GM12878 (cell line): ENCODE data around the gene PRKCI. TPM values are rescaled to one million over a fixed set of nuclear protein-coding genes. Genes with fewer than 3 reads are reported as not detected.

Experiments used
- ATAC-seq: fragments of 200-7000 bp; cut with Tn5 transposase; 3 replicates; pipeline ENCODE4 v1.9.1; 2020; ENCODE audit warnings: mild to moderate bottlenecking, moderate library complexity
- BruUV-seq: library from RNA; stranded (reverse); fragments of 400-500 nt; replicated peaks from 2 replicates; lab custom pipeline; 2021; lab: Mats Ljungman, UMichigan
- CTCF ChIA-PET: fragments of 300-600 bp; sonication (Branson Sonifier 250); formaldehyde crosslinking; extraction: SDS; loops from one replicate; lab custom pipeline; 2021; ENCODE audit warnings: inconsistent platforms; lab: Yijun Ruan, JAX
- POLR2A ChIA-PET: fragments of 350-600 bp; formaldehyde crosslinking; extraction: SDS; loops from one replicate; lab custom pipeline; 2021; ENCODE audit warnings: inconsistent platforms; lab: Charles Lee
- RAD21 ChIA-PET: fragments of 300-600 bp; sonication (Branson Sonifier 250); formaldehyde crosslinking; loops from one replicate; lab custom pipeline; 2023; ENCODE audit warnings: antibody characterized with exemption; ENCODE audit not compliant: unreplicated experiment; lab: Charles Lee
- SMC1A ChIA-PET: fragments of 300-600 bp; sonication (Branson Sonifier 250); formaldehyde crosslinking; loops from one replicate; lab custom pipeline; 2023; ENCODE audit not compliant: unreplicated experiment, uncharacterized antibody; lab: Charles Lee
- DNase-seq: peaks from one replicate; pipeline ENCODE4 v3.0.0-alpha.2; 2011; ENCODE audit warnings: low read depth, low spot score
- FAIRE-seq: peaks from 3 replicates; lab custom pipeline; 2011; peaks lifted over from hg19 to GRCh38; lab: Jason Lieb, UNC
- H2AFZ ChIP-seq: 2 replicates; pipeline ENCODE4 v1.6.0; 2011; ENCODE audit warnings: low read depth, low read length, control low read depth; ENCODE audit not compliant: control insufficient read depth
- H3K27ac ChIP-seq: 2 replicates; pipeline ENCODE4 v1.5.1; 2011; ENCODE audit warnings: control low read depth; ENCODE audit not compliant: control insufficient read depth, insufficient read depth
- H3K27me3 ChIP-seq, 2 experiments: replicated peaks in 1 of 2; 2 replicates each; pipeline versions ENCODE4 v1.6.0 to v1.6.1; 2011; ENCODE audit warnings: low read length in 1 of 2; ENCODE audit not compliant: control insufficient read depth in 2 of 2, insufficient read depth in 2 of 2
- H3K36me3 ChIP-seq, 2 experiments: 2 replicates each; pipeline ENCODE4 v1.5.1; 2011; ENCODE audit warnings: low read length in 1 of 2; ENCODE audit not compliant: control insufficient read depth in 2 of 2, insufficient read depth in 2 of 2
- H3K4me1 ChIP-seq: 2 replicates; pipeline ENCODE4 v1.6.1; 2011; ENCODE audit warnings: mild to moderate bottlenecking, low read length, moderate library complexity, mixed read lengths; ENCODE audit not compliant: control insufficient read depth, insufficient read depth
- H3K4me2 ChIP-seq: 2 replicates; pipeline ENCODE4 v1.6.0; 2011; ENCODE audit warnings: control low read depth; ENCODE audit not compliant: control insufficient read depth, insufficient read depth
- H3K4me3 ChIP-seq: fragments of 200-600 bp; sonication (generic); 2 replicates; pipeline ENCODE4 v1.5.1; 2016
- H3K79me2 ChIP-seq: 2 replicates; pipeline ENCODE4 v1.6.0; 2011; ENCODE audit warnings: low read length; ENCODE audit not compliant: control insufficient read depth, insufficient read depth
- H3K9ac ChIP-seq: 2 replicates; pipeline ENCODE4 v1.8.0; 2011; ENCODE audit warnings: low read length, control low read depth, mixed read lengths; ENCODE audit not compliant: control insufficient read depth, insufficient read depth
- H3K9me3 ChIP-seq: replicated peaks from 3 replicates; pipeline ENCODE4 v1.5.1; 2011; ENCODE audit warnings: mild to moderate bottlenecking, low read length; ENCODE audit not compliant: control insufficient read depth, insufficient read depth
- H4K20me1 ChIP-seq: 2 replicates; pipeline ENCODE4 v1.6.0; 2011; ENCODE audit not compliant: control insufficient read depth, insufficient read depth
- CEBPB ChIP-seq, 2 experiments: fragments of 150-350 bp in 1 of 2; IDR thresholded peaks; 2 replicates each; pipeline ENCODE4 v1.6.1; 2012 to 2014; ENCODE audit warnings: low read depth in 2 of 2, low read length in 2 of 2, borderline replicate concordance in 1 of 2, inconsistent platforms in 1 of 2
- CREM ChIP-seq: IDR thresholded peaks from 2 replicates; pipeline ENCODE4 v1.6.1; 2014; ENCODE audit warnings: antibody characterized with exemption, low read depth
- EED ChIP-seq: sonication (generic); IDR thresholded peaks from 2 replicates; pipeline ENCODE4 v1.6.1; 2016; ENCODE audit warnings: antibody characterized with exemption, low read depth
- IRF4 ChIP-seq: IDR thresholded peaks from 2 replicates; pipeline ENCODE4 v1.6.1; 2011; ENCODE audit warnings: low read depth, low read length
- JUNB ChIP-seq: IDR thresholded peaks from 2 replicates; pipeline ENCODE4 v1.6.1; 2016; ENCODE audit warnings: antibody characterized with exemption, mild to moderate bottlenecking
- JUND ChIP-seq: IDR thresholded peaks from 2 replicates; pipeline ENCODE4 v1.6.1; 2012; ENCODE audit warnings: low read depth, mild to moderate bottlenecking, low read length, improper control_type of control experiment, moderate library complexity
- LARP7 ChIP-seq: fragments of 450-650 bp; IDR thresholded peaks from 2 replicates; pipeline ENCODE4 v1.6.1; 2017; ENCODE audit warnings: mild to moderate bottlenecking
- MLLT1 ChIP-seq: fragments of 450-650 bp; IDR thresholded peaks from 2 replicates; pipeline ENCODE4 v1.6.1; 2016; ENCODE audit warnings: mild to moderate bottlenecking
- NBN ChIP-seq: fragments of 450-650 bp; IDR thresholded peaks from 2 replicates; pipeline ENCODE4 v1.6.1; 2016
- NFIC ChIP-seq: IDR thresholded peaks from 2 replicates; pipeline ENCODE4 v1.6.1; 2012; ENCODE audit warnings: low read depth, mild to moderate bottlenecking, inconsistent platforms, low read length, moderate library complexity
- NR2F1 ChIP-seq: fragments of 450-650 bp; conservative IDR thresholded peaks from 2 replicates; pipeline ENCODE4 v1.6.1; 2017; ENCODE audit warnings: mild to moderate bottlenecking
- PML ChIP-seq: IDR thresholded peaks from 2 replicates; pipeline ENCODE4 v1.6.1; 2012; ENCODE audit warnings: low read length, inconsistent platforms
- RAD51 ChIP-seq: fragments of 450-650 bp; IDR thresholded peaks from 2 replicates; pipeline ENCODE4 v1.6.1; 2016; ENCODE audit warnings: moderate library complexity, mild to moderate bottlenecking, inconsistent platforms
- RUNX3 ChIP-seq: IDR thresholded peaks from 2 replicates; pipeline ENCODE4 v1.6.1; 2012; ENCODE audit warnings: low read length, inconsistent platforms
- USF1 ChIP-seq: IDR thresholded peaks from 2 replicates; pipeline ENCODE4 v1.6.1; 2011; ENCODE audit warnings: borderline replicate concordance, low read depth, mild to moderate bottlenecking, moderate library complexity, mixed read lengths, low read length; ENCODE audit not compliant: insufficient read depth; ENCODE audit errors: extremely low read length
- YBX1 ChIP-seq: fragments of 450-650 bp; IDR thresholded peaks from 2 replicates; pipeline ENCODE4 v1.6.1; 2016; ENCODE audit warnings: antibody characterized with exemption
- ZNF384 ChIP-seq: IDR thresholded peaks from 2 replicates; pipeline ENCODE4 v1.6.1; 2012; ENCODE audit warnings: low read depth, mild to moderate bottlenecking, low read length, improper control_type of control experiment, borderline replicate concordance
- WGBS: methylation state at CpG from one replicate; pipeline ENCODE4 v1.1.6; 2016; ENCODE audit warnings: low lambda C conversion rate; ENCODE audit not compliant: insufficient replicate concordance, insufficient coverage; ENCODE audit errors: missing lambda C conversion rate; 5-methylcytosine and 5-hydroxymethylcytosine counted together
- in situ Hi-C: fragments of 300-500 bp; cut with MboI; formaldehyde crosslinking; loops from 9 replicates; pipeline ENCODE4 v1.14.3; 2018; ENCODE audit warnings: mixed read lengths
- intact Hi-C: fragments of 100-400 bp; cut with micrococcal nuclease; formaldehyde crosslinking; loops from one replicate; pipeline ENCODE4 v1.14.2; 2022; ENCODE audit not compliant: unreplicated experiment
- polyA plus RNA-seq, 11 experiments: library from polyadenylated mRNA; depleted of rRNA in 4 of 11; unstranded in 6 of 11; stranded (reverse) in 5 of 11; fragments of >200 nt; fragmentation: Nextera tagmentation in 4 of 11; fragmentation: Illumina TruSeq in 1 of 11; extraction: Ambion mirVana in 4 of 11; extraction: Trizol in 1 of 11; gene quantifications; 1 replicate in 1 of 11; 2 replicates in 10 of 11; pipeline versions ENCODE4 v1.2.1 to v1.2.3, GENCODE V29; 2011 to 2016; ENCODE audit warnings: inconsistent platforms in 2 of 11, missing spikeins in 2 of 11, low read depth in 1 of 11
- total RNA-seq, 4 experiments: library from RNA; depleted of rRNA in 3 of 4; stranded (reverse); fragments of >200 nt in 3 of 4; fragmentation: Illumina TruSeq in 1 of 4; extraction: Trizol in 1 of 4; gene quantifications; 2 replicates each; pipeline versions ENCODE4 v1.2.1 to v1.2.3, GENCODE V29; 2013 to 2021
- TF ChIP-seq, protein P1 (sequence below): fragments of 450-650 bp; IDR thresholded peaks from 2 replicates; pipeline ENCODE4 v1.6.1; 2014; ENCODE audit warnings: mild to moderate bottlenecking
- TF ChIP-seq, protein P2 (sequence below): fragments of 450-650 bp; IDR thresholded peaks from 2 replicates; pipeline ENCODE4 v1.6.1; 2017; ENCODE audit warnings: antibody characterized with exemption, mild to moderate bottlenecking, moderate library complexity

Gene PRKCI
- total and polyA plus RNA-seq, 10 of the 15 experiments (the other 5 are each of a cell fraction or from before 2014, with no cell fraction given): 3.5 to 15.4 (median 11.8) TPM

DNA sequence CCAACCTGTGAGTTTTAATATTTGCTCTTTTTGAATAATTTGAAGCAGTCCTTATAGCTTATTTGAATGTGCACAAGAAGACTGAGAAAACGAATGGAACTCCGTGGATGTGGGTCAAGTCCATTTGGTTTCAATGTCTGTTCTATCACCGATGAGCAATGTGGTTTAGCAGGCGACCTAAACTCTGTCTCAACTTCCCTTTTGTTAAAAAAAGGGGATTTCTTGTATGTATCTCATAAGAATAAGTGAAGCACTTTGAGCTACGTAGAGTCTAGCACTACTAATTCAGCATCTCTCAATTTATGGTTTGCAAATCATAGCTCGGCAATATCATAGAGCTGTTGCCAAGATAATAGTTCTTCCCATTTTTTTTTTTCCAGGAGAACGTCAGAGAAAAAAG lies 130.7 kb downstream of the PRKCI start:
- SMC1A ChIA-PET: interaction anchor here (0.5 to 2.7 kb wide), 14 partner anchors 12 to 409 kb away, joined by 3 to 9 read pairs (median 3); no protein-coding TSS in a partner anchor
- POLR2A ChIA-PET: interaction anchor here (0.6 to 0.9 kb wide), 2 partner anchors 8 to 101 kb away, joined by 4 read pairs; no protein-coding TSS in a partner anchor
- in situ Hi-C loops: no loop called here
- peaks cover 54% of the 10 kb centered on the region for H3K4me1 ChIP-seq
- no peak for DNase-seq
- no peak overlapping the region for H3K4me3 ChIP-seq
- H4K20me1 ChIP-seq: no peaks in the 10 kb centered on the region
- intact Hi-C loops: loop anchor here (10.0 kb wide), 1 partner anchor 1112 kb away; the partner anchor contains the start of gene TNIK
- WGBS: 15% methylated on average over 7 of the region's 7 CpGs
- no peaks in the 10 kb centered on the region; the same call in 1 of the 2 replicates for H3K79me2 ChIP-seq
- no TSS peak for BruUV-seq
- no peak overlapping the region for H3K27ac ChIP-seq
- no peak overlapping the region for H2AFZ ChIP-seq
- ATAC-seq: peak; percentile 40
- H3K27me3 ChIP-seq: no peaks in the 10 kb centered on the region
- peak overlapping the region; percentile 15; the same call in 1 of the 2 replicates for H3K4me2 ChIP-seq
- CTCF ChIA-PET: interaction anchor here (0.6 to 1.3 kb wide), 8 partner anchors 10 to 171 kb away, joined by 3 to 8 read pairs (median 3); no protein-coding TSS in a partner anchor
- no peak overlapping the region for H3K9ac ChIP-seq
- no peaks in the 10 kb centered on the region for H3K9me3 ChIP-seq
- RAD21 ChIA-PET: interaction anchor here (0.8 to 1.3 kb wide), 6 partner anchors 9 to 282 kb away, joined by 3 to 4 read pairs (median 4); partner anchors contain the start of gene PRKCI
- FAIRE-seq: peak; percentile 79
- H3K36me3 ChIP-seq: no peaks in the 10 kb centered on the region
- 0 out of 2 replicates have a peak, but pooled peaks have one; percentile 25 for TF ChIP-seq MLLT1
- no peak for TF ChIP-seq YBX1
- no peak for TF ChIP-seq PML
- no peak for TF ChIP-seq IRF4
- TF ChIP-seq CEBPB (IDR thresholded peaks at IDR 0.05; ENCODE audit: borderline replicate concordance in 1 of 2, low read depth in 2 of 2, low read length in 2 of 2): no peak
- peak; percentile 61; the same call in 1 of the 2 replicates for TF ChIP-seq CREM
- TF ChIP-seq, protein P1, sequence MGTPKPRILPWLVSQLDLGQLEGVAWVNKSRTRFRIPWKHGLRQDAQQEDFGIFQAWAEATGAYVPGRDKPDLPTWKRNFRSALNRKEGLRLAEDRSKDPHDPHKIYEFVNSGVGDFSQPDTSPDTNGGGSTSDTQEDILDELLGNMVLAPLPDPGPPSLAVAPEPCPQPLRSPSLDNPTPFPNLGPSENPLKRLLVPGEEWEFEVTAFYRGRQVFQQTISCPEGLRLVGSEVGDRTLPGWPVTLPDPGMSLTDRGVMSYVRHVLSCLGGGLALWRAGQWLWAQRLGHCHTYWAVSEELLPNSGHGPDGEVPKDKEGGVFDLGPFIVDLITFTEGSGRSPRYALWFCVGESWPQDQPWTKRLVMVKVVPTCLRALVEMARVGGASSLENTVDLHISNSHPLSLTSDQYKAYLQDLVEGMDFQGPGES: no peak
- TF ChIP-seq JUND: no peak
- no peak; the same call in 1 of the 2 replicates for TF ChIP-seq RAD51
- TF ChIP-seq, protein P2, sequence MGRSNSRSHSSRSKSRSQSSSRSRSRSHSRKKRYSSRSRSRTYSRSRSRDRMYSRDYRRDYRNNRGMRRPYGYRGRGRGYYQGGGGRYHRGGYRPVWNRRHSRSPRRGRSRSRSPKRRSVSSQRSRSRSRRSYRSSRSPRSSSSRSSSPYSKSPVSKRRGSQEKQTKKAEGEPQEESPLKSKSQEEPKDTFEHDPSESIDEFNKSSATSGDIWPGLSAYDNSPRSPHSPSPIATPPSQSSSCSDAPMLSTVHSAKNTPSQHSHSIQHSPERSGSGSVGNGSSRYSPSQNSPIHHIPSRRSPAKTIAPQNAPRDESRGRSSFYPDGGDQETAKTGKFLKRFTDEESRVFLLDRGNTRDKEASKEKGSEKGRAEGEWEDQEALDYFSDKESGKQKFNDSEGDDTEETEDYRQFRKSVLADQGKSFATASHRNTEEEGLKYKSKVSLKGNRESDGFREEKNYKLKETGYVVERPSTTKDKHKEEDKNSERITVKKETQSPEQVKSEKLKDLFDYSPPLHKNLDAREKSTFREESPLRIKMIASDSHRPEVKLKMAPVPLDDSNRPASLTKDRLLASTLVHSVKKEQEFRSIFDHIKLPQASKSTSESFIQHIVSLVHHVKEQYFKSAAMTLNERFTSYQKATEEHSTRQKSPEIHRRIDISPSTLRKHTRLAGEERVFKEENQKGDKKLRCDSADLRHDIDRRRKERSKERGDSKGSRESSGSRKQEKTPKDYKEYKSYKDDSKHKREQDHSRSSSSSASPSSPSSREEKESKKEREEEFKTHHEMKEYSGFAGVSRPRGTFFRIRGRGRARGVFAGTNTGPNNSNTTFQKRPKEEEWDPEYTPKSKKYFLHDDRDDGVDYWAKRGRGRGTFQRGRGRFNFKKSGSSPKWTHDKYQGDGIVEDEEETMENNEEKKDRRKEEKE: no peak
- peak; percentile 92 for TF ChIP-seq RUNX3
- no peak for TF ChIP-seq ZNF384
- TF ChIP-seq NR2F1: peak; percentile 50; the same call in 1 of the 2 replicates
- TF ChIP-seq EED: 0 out of 2 replicates have a peak, but pooled peaks have one; percentile 25
- 0 out of 2 replicates have a peak, but pooled peaks have one; percentile 37 for TF ChIP-seq NBN
- no peak for TF ChIP-seq USF1
- TF ChIP-seq NFIC: peak; percentile 66; the same call in 1 of the 2 replicates
- TF ChIP-seq JUNB: peak; percentile 22; the same call in 1 of the 2 replicates
- TF ChIP-seq LARP7: no peak
